Stimulated activated naive CD8-positive, alpha-beta T cell treated with anti-CD3 and anti-CD28 coated beads, Interleukin-15, Interleukin-2, amounts not matched to agents 100 U/mL and 50 U/mL, for 24 hours (primary cell): ENCODE data around the gene INF2.
A peak's percentile ranks its signal among the peaks of the same experiment; 100 is the strongest.
"Not testable (repeated sequence)": the region's sequence is repeated elsewhere in the genome, so short reads cannot be mapped to it uniquely, and the experiment has no call there.

Experiments used
- ATAC-seq: fragments of 150-1000 bp; cut with Tn5 transposase; one replicate; pipeline ENCODE4 v1.10.0; 2021
- DNase-seq: peaks from one replicate; pipeline ENCODE4 v3.0.0; 2021

The INF2 gene

DNA sequence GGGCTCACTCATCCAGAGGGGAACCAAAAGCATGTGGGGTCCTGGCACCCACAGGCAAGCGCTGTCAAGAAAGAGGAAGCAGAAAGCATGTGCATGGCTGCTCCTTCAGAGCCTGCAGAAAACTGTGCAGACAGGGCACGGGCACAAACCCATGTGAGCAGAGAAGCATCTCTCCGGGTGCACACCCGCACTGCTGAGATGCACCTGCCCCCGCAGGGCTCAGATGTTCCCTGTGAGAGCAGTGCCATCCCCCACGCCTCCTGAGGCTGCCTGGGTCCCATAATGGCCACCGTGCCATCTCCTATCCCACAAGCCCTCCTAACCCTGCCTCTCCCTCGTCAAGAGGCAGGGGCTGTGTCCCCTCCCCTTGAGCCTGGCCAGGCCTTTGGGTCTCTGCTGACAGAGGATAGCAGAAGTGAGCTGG is 32.3 kb upstream of the INF2 start:
- ATAC-seq, result peak; percentile 33
- no peak for DNase-seq

DNA sequence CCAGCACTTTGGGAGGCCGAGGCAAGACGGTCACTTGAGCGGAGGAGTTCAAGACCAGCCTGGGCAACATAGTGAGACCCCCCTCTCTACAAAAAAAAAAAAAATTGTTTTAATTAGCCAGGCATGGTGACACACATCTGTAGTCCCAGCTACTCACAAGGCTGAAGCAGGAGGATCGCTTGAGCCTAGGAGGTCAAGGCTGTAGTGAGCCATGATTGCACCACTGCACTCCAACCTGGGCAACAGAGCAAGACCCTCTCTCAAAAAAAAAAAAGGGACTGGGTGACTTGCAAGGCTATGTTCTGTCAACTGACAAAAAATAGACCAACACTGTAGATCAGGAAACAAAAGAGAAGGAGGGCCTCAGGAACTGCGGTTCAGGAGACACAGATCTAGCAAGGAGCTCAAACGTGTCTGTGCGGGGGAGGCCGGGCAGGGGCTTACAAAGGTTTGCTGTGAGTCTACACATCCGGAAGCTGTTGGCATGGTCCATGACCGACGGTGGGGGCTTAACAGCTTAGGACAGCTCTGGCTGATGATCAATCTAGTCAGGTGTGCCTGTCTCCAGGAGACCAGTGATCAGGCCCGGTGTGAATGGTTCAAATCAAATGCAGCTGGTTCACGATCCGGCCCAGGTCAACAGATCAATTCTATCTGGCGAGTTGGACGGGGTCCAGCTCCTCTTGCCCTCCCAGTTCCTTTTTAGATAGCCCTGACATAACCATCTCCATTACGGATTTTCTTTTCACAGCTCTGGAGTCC is 31.7 kb upstream of the INF2 start:
- ATAC-seq (peak; percentile 47), DNase-seq (peak; percentile 53)

DNA sequence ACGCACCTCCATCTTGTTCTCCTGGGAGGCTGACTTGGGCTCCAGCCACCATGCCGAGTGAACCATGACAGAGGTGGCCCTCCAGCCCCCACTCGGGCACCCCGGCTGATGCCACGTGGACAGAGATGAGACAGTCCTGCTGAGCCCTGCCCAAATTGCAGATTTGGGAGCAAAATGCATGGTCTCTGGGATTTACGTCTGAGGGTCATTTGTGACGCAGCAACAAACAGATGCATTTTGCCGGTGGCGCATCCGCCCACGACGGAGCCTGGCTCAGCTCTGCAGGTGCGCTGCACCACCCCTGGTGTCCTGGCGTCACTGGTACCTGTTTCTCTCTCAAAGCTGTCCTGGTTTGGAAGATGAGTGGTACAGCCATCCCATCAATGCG is 31.1 kb upstream of the INF2 start:
- ATAC-seq, result no peak
- DNase-seq, result no peak

DNA sequence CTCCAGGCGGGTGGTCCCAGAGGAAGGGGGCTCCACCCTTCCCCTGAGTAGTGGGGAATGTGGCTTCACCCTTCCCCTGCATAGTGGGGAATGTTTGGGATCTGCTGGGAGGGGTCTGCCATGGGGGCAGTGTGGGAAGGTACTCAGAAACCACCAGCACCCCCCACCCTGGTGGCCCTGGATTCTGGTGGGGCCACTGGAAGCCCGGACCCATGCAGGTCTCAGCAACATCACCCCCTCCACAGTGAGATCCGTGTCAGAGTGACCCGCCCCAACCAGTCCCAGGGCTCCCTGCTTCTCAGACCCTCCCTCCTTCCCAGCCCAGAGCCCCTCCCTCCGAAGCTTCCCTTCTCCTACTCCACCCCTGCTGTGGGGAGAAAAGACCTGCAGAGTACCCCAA is 30.3 kb upstream of the INF2 start:
- no peak for ATAC-seq

DNA sequence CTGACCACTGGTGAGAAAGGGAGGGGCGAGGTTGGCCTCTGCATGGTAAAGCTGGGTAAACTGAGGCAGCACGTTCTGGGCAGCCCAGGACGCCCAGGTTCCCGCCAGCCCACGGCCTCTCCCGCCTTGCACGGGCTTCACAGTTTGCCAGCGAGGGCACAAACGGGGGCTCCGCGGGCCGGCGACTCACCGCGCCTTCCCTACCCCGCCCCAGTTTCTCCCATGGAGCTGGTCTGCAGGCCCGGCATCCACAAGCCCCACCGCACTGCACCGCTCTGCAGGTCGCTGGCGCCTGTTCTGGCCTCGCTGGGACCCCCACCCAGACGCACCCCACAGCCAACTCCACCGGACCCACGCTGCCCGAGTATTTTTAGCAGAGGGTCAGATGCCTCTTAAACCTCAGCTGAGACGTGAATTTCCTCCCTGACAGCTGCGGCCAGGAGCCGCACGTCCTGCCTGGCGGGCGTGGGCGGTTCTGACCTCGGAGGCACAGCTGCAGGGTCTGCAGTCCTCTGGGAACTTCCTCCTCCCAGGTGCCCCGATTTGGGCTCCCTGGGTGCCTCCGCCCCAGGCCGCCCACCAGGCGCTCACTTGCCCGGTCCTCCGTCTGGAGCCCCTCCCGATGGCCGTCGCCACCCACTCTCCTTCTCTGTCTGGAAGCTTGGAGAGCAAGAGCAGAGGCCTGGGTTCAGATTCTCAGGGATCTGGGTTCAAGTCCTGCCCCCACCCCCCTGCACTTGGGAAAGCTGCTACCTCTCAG is 29.5 kb upstream of the INF2 start:
- DNase-seq (no peak), ATAC-seq (no peak)

More for the DNA sequence above, 30.3 kb upstream of the INF2 start:
- no peak for DNase-seq

DNA sequence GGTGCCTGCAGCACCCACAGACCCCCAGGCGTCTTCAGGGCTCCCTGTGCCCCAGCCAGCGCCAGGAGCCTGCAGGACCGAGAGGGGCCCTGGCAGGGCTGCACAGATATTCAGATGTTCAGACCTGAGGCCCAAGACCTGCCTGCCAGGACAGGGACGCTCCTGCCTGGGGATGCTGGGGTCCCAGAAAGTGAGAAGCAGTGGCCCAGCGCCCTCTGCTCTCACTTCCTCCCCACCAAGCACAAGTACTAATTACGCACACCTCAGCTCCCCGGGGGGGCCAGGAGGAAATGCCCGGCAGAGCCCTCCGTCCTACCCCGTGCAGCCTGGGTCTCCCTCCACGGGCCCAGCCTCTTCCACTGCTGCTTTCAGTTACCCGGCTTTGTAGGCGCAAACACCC is 28.8 kb upstream of the INF2 start:
- ATAC-seq, result no peak

DNA sequence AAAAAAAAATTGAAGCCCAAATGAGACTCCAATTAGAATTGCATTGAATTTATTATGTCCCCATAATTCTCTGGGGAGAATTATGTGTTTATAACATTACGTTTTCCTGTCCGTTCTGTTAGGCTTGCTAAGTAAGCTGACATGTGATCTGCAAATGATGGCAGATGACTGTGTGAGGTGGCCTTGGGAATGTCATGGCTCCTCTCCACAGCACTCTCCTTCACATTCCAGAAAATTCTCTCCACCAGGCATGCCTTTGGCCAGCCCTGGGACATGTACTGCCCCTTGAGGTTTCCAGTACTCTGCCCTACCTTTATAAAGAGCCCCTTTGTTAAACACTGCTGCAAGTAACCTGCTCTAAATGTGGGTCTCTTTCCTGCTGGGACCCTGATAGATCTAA is 28.3 kb upstream of the INF2 start:
- ATAC-seq (no peak), DNase-seq (no peak)

More for the DNA sequence above, 28.8 kb upstream of the INF2 start:
- DNase-seq, result no peak

DNA sequence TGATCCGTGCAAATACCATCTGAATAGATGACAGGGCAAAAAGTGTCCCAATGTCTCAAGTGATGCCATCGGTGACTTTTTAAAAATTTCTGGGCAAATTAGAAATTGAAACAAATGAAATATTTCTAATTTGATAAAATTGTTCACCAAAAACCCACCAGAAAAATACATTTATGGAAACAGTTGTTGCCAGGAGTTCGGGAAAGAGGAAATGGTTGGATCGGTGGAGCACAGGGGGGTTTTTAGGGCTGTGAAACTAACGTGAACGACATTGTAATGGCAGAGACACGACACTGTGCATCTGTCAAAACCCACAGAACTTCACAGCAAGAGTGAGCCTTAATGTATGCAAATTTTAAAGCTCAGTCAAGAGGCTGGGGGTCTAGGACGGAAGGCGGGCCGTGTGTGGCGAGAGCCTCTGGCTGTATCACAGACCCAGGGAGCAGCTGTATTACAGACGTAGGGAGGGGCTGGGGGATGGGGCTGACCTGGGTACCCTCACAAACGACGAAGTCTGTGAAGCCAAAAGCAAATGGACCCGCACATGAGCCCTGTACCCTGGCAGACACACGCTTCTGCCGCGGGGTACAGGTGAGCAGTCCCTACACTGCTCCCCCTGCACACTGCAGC is 27.8 kb upstream of the INF2 start:
- not testable (repeated sequence) for DNase-seq, ATAC-seq

DNA sequence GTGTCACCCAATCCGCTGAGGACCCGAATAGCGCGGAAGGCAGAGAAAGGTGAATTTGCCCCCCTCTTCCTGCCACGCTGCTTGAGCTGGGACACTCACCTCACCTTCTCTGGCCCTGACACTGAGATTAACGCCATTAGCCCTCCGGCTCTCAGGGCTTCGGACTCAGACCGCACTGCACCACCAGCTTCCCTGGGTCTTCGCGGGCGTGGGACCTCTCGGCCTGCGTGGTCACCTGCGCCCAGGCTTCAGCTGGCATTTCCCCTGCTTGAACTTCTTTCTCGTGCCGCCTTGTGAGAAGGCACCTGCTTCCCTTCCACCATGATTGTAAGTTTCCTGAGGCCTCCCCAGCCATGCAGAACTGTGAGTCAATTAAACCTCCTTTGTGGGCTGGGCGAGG is 26.9 kb upstream of the INF2 start:
- DNase-seq, ATAC-seq: not testable (repeated sequence)

DNA sequence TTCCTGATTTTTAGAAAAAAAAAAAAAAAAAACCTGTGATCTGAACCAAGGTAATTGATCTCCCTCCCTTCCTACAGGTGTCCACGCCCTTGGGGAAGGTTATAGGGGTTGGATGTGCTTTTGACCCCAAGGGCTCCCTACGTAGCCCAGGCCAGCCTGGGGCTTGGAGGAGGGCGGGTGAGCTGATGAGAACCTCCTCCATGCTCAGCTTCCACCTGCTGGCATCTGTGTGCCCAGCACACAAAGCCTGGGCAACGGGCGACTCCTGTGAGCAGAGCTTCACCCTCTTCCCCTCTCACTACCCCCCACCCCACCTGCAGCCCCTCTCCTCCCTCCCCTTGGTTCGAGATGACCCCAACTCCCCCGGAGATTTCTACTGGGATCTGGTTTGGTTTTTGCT is 25.3 kb upstream of the INF2 start:
- DNase-seq (no peak), ATAC-seq (no peak)

DNA sequence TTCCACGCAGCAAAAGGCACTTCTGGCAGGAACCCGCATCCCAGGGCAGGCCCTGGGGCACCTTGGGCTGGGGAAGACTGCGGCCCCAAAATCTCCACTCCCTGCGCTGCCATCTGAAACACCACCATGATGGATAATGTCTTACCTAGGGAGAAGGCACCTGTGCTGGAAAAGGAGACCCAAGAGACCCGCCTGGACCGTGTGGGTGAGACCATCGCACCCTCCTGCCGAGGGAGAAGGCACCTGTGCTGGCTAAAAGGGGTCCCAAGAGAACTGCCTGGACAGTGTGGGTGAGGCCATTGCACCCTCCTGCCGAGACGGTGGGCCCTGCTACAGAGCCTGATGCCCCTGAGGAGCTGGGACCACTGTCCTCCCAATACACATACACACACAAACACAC is 24.8 kb upstream of the INF2 start:
- DNase-seq (no peak), ATAC-seq (no peak)

DNA sequence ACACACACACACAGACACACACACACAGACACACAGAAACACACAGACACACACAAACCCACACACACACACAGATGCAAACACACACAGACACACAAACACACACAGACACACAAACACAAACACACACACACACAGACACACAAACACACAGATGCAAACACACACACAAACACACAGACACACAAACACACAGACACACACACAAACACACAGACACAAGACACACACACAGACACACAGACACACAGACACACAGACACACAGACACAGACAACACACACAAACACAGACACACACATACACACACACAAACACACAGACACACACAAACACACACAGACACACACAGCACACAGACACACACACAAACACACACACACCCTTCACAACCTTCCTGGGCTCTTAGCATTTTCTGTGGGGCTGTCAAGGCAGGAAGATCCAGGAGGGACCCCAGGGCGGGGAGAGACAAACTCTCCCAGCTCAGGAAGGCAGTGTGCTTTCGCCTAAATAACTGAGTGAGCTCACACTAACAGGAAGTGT is 24.2 kb upstream of the INF2 start:
- ATAC-seq (no peak), DNase-seq (no peak)

DNA sequence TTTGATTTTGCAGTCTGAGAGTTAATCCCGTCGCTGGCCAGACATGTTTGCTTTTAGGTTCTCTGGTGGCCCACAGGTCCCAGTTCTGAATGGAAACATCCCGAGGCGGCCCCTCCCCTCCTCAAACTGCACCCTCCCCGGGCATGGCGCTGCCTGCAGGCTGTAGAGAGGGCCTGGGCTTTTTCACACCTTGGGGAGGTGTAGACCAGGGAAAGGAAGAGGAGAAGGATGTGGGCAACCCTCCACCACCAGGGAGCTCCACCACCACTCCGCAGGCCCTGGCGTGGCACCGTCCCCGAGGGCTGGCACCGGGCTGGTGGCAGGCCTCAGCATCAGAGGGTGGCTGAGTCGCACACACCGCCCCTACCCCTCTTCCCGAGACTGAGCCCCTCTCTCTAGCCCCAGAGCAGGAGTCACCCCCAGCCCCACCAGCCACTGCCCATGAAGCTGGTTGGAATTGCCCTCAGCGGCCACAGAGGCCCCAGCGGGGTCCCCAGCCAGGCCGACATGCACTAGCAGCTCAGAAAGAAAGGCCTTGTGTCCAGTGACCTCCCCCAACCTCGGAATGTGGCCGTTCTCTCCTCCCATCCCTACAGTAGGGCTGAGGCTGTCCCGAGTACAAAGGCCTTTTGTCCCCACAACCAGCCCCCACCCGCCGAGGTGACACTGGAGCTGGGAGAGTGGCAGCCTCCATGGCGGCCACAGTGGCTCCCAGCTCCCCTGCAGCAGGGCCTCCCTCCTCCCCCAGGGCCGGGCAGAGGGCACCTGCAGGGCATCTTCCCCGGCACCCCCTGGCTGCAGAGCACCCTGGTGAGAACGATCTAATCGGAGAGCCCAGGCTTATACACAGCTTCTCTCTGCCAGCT is 23.5 kb upstream of the INF2 start:
- peak; percentile 58 for DNase-seq

DNA sequence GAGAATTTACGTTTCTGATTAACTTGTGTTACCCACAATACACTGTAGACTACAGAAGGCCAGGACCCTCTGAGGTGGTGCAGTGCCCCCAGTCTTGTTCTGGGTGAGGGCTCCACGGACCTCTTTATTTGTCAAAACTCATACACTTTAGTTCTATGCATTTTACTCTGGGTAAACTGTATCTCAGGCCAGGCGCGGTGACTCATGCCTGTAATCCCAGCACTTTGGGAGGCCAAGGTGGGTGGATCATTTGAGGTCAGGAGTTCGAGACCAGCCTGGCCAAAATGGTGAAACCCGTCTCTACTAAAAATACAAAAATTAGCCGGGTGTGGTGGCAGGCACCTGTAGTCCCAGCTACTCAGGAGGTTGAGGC is 22.9 kb upstream of the INF2 start:
- not testable (repeated sequence) for DNase-seq, ATAC-seq

More for the DNA sequence above, 23.5 kb upstream of the INF2 start:
- ATAC-seq, result peak; percentile 88

DNA sequence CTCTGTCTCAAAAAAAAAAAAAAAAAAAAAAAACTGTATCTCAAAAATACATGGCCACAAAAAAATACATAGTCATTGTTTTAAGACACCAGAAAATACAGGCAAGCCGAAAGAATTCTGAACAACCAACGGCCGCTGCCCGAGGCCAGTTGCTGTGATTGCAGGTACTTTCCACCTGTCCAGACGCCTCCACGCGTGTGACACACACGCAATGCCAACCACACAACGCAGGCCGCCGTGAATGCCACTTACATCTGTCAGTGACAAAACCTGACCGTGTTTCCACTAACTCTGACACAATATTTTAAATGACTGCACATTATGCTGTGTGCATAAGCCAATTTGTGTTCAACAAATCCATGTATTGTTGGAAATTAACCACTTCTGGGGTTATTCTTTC is 22.4 kb upstream of the INF2 start:
- no peak for ATAC-seq

DNA sequence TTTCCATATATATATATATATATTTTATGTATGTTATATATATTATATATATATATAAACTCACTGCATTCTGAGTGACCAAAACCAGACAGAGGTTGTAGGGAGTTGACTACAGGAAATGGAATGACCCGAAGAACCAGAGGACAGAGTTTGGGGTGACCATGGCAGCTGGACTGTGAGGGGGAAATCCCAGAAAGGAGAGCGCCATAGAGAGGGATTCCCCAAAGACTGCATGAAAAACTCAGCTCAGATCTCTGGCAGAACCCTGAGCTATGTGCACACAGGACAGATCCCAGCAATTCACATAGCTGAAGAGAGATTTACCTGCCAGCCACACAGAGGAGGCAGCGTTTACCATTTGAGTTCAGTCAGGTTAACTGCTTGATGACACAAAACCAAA is 19.7 kb upstream of the INF2 start:
- DNase-seq (no peak), ATAC-seq (no peak)

More for the DNA sequence above, 22.4 kb upstream of the INF2 start:
- no peak for DNase-seq

DNA sequence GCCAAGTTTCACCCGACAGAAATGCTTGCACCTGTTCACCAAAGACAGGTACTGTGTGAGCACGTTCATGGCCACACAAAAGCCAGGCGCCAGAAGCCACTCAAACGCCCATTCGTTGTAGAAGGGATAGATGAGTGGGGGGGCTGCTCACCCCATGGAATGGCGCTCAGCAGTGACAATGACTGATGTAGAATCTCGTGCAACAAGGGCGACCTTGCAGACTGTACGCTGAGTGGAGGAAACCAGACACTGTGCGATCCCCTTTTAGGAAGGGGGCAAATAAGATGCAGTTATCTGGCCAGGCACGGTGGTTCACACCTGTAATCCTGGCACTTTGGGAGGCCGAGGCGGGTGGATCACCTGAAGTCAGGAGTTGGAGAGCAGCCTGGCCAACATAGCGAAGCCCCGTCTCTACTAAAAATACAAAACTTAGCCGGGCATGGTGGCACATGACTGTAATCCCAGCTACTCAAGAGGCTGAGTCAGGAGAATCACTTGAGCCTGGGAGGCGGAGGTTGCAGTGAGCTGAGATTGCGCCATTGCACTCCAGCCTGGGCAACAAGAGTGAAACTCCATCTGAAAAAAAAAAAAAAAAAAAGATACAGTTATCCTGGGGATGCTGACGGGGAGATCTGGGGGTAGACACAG is 18.0 kb upstream of the INF2 start:
- DNase-seq, ATAC-seq: not testable (repeated sequence)

DNA sequence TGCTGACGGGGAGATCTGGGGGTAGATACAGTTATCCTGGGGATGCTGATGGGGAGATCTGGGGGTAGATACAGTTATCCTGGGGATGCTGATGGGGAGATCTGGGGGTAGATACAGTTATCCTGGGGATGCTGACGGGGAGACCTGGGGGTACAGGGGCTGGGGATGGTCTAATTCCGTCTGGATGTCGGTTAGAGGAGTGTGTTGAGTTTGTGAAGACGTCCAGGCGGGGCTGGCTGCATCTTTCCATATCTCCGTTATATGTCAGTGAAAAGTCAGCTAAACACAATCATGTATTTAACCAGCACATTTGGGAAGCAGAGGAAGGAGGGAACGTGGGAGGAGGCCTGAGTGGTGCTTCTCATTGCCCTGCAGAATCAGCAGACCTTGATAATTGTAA is 17.3 kb upstream of the INF2 start:
- not testable (repeated sequence) for DNase-seq, ATAC-seq

DNA sequence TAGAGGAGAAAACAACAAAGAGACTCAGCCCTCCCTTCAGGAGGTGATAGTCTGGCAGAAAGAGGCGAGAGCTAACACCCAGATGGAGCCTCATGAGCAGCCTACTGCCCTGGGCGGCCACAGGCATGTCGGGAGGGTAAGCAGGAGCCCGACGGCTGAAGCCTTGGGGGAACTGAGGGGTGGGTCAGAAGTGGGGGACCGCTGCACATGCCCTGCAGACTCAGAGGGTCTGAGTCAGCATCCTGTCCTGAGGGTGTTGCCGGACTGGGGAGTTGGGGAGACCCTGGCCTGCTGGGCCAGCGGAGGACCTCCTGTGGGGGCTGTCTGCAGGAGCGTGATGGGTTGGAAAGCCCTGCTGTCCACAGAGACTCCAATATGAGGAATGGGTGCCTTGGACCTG is 15.9 kb upstream of the INF2 start:
- no peak for ATAC-seq
- DNase-seq, result no peak

DNA sequence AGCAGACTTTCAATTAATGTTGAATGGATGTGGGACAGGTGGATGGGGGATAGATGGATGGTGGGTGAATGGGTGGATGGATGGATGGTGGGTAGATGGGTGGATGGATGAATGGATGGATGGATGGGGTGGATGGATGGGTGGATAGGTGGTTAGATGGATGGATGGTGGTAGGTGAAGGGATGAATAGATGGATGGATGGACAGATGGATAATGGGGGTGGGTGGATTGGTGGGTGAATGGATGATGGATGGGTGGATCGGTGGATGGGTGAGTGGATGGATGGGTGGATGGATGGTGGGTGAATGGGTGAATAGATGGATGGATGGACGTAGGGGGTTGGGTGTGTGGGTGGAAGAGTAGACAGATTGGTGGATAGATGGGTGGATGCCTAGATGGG is 14.0 kb upstream of the INF2 start:
- DNase-seq (no peak), ATAC-seq (no peak)

DNA sequence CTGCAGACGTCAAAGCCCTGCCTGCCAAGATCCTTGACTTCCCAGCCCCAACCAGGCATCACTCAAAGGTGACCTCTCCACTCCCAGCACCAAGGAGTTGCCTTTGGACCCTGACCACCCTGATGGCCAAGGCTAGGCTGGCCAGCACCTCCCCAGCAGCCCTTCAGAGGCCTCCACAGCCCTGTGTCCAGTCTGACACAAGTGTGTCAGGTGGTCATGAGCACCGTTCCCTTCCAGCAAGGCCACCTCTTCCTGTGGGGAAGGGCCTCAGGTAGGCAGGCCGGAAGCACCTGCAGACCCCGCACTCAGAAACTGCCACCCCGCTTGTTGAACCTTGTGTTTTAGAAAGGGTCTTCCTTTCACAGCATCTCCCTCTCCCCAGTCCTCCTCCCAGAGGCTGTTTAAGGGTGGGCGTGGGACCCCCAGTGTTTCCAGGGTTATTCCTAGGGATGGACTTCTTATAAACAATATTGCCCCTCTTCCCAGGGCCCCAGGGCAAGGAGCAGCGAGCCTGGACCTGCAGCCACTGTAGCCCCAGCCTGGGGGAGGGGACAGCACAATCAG is 13.2 kb upstream of the INF2 start:
- DNase-seq (no peak), ATAC-seq (no peak)
